Activated CD4-positive, alpha-beta T cell treated with anti-CD3 and anti-CD28 coated beads, Interleukin-2, amount 50 U/mL, for 16 hours (primary cell): Measurements from ENCODE around the gene AAK1.
A peak's percentile ranks its signal among the peaks of the same experiment; 100 is the strongest.

Experiments
- DNase-seq: peaks from one replicate; pipeline ENCODE4 v3.0.0-alpha.2; 2020

AAK1 gene

GRCh38 chr2:69529480-69529879 is 114.1 kb downstream of the AAK1 start:
- DNase-seq: no peak

GRCh38 chr2:69525261-69525660 is 118.3 kb downstream of the AAK1 start:
- DNase-seq: no peak

GRCh38 chr2:69524799-69525198 is 118.7 kb downstream of the AAK1 start:
- DNase-seq: no peak

- DNase-seq: no peak
These were observed 121.8 kb downstream of the AAK1 start for GRCh38 chr2:69521747-69522146.

GRCh38 chr2:69518841-69519240 is 124.7 kb downstream of the AAK1 start:
- no peak for DNase-seq

GRCh38 chr2:69517410-69517809 is 126.1 kb downstream of the AAK1 start:
- no peak for DNase-seq

- no peak for DNase-seq
These were observed 128.7 kb downstream of the AAK1 start for GRCh38 chr2:69514819-69515218.

- DNase-seq: no peak
These were observed 129.1 kb downstream of the AAK1 start for GRCh38 chr2:69514406-69514805.

- DNase-seq: no peak
These were observed 131.1 kb downstream of the AAK1 start for GRCh38 chr2:69512446-69512845.

- no peak for DNase-seq
These were observed 133.3 kb downstream of the AAK1 start for GRCh38 chr2:69510204-69510603.

GRCh38 chr2:69509750-69510140 is 133.8 kb downstream of the AAK1 start:
- DNase-seq: no peak

GRCh38 chr2:69509011-69509749 is 134.4 kb downstream of the AAK1 start:
- DNase-seq: no peak

- no peak for DNase-seq
These were observed 137.8 kb downstream of the AAK1 start for GRCh38 chr2:69505710-69506109.

- DNase-seq: no peak
These were observed 142.2 kb downstream of the AAK1 start for GRCh38 chr2:69501301-69501700.

GRCh38 chr2:69499966-69500365 is 143.6 kb downstream of the AAK1 start:
- no peak for DNase-seq

GRCh38 chr2:69499242-69499641 is 144.3 kb downstream of the AAK1 start:
- DNase-seq: no peak

GRCh38 chr2:69495861-69496260 is 147.7 kb downstream of the AAK1 start:
- no peak for DNase-seq

- no peak for DNase-seq
These were observed 148.5 kb downstream of the AAK1 start for GRCh38 chr2:69495008-69495407.

- no peak for DNase-seq
These were observed 149.4 kb downstream of the AAK1 start for GRCh38 chr2:69494126-69494525.

- DNase-seq: no peak
These were observed 150.3 kb downstream of the AAK1 start for GRCh38 chr2:69493268-69493667.

GRCh38 chr2:69491864-69492263 is 151.7 kb downstream of the AAK1 start:
- DNase-seq: no peak

GRCh38 chr2:69490486-69490885 is 153.1 kb downstream of the AAK1 start:
- DNase-seq: peak; percentile 23

GRCh38 chr2:69489793-69490192 is 153.7 kb downstream of the AAK1 start:
- DNase-seq: no peak

GRCh38 chr2:69483696-69484095 is 159.8 kb downstream of the AAK1 start:
- no peak for DNase-seq

- DNase-seq: no peak
These were observed 160.5 kb downstream of the AAK1 start for GRCh38 chr2:69483024-69483423.
